AG09319 (cell line): ENCODE data around the gene ADGRG3.

ENCODE experiments used
- DNase-seq: peaks from one replicate; pipeline ENCODE4 v3.0.0-alpha.2; 2010; ENCODE audit warnings: low read depth; ENCODE audit errors: extremely low read depth
- CTCF ChIP-seq: IDR thresholded peaks from 2 replicates; pipeline ENCODE4 v1.5.1; 2011; ENCODE audit warnings: low read depth, mild to moderate bottlenecking, inconsistent platforms, low read length, moderate library complexity

Gene ADGRG3

DNA sequence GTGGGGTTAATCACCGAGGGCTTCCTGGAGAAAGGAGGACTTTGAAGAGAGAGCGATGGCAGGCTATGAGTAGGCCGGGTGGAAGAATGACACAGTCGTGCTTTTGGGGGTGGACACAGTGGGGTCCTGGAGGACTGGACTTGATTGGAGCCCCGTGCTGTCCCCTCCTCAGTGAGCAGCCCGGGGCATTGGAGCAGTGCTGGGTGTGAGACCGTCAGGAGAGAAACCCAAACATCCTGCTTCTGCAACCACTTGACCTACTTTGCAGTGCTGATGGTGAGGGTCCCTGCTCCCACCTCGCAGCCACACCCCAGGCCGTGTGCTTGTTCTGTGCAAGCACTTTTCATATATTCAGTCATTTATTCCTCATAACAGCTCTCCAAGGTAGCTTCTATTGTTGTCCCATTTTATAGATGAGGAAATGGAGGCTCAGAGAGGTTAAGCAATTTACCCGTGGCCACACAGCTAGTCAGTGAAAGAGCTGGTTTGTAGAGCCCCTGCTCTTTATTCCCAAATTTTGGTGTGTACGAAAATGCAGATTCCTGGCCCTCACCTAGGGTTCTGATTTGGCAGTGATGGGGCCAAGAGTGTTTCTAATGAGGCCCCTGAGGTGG is 11.7 kb upstream of the ADGRG3 start:
- TF ChIP-seq CTCF, result no peak
- DNase-seq, result no peak

DNA sequence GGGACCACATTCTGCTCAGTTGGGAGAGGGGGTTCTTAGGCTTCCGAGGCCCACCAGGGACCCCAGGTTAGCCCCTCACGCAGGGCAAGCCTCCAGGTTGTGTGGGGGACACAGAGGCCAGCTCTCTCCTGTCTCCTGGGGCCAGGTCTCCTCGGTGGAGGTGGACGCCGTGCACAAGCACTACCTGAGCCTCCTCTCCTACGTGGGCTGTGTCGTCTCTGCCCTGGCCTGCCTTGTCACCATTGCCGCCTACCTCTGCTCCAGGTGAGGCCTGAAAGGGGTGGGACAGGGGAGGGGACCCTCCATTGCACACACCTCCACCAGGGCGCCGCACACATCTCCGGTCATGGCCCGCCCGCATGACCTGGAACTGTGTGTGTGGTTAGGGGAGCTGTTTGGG is 10.9 kb upstream of the ADGRG3 start:
- no peak for TF ChIP-seq CTCF
- no peak for DNase-seq

DNA sequence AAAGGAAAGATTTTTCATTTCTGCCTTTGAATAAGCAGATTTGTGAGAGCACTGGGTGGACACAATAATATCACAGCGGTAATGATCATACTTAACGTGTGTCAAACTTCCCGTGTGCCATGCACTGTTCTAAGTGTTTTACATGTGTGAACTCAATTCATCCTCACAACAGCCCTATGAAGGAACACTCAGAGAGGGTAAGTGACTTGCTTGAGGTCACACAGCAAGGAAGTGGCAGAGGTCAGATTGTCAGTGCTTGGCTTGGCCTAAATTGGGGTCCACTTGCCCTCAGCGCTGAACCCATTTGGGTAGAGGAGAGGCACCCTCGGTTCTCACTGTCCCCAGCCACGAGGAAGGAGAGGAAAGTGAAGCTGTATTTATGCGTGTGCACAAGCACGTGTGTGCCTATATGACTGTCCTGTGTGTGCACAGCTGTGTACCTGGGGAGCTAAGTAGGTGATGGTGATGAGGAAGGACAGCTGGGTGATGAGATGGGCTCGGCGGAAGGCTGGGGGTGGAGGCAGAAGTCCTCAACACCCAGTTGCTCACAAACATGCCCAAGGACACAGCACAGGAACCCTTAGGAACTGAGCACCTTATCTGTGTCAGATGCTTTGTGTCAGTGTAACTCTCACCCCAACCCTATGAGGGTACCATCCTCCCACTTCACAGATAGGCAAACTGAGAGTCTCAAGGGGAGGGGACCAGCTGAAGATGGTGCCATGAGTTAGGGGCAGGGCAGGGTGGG is 9.8 kb upstream of the ADGRG3 start:
- TF ChIP-seq CTCF, result no peak
- no peak for DNase-seq

GRCh38 chr16:57658878-57659674 is 9.0 kb upstream of the ADGRG3 start:
- DNase-seq, result no peak
- TF ChIP-seq CTCF, result no peak

GRCh38 chr16:57660715-57661463 is 7.2 kb upstream of the ADGRG3 start:
- DNase-seq, result no peak
- no peak for TF ChIP-seq CTCF

- DNase-seq, result no peak
- TF ChIP-seq CTCF, result no peak
Observed at GRCh38 chr16:57661510-57661909, 6.6 kb upstream of the ADGRG3 start.
